ENCODE results near the gene CCDC17.

DNA sequence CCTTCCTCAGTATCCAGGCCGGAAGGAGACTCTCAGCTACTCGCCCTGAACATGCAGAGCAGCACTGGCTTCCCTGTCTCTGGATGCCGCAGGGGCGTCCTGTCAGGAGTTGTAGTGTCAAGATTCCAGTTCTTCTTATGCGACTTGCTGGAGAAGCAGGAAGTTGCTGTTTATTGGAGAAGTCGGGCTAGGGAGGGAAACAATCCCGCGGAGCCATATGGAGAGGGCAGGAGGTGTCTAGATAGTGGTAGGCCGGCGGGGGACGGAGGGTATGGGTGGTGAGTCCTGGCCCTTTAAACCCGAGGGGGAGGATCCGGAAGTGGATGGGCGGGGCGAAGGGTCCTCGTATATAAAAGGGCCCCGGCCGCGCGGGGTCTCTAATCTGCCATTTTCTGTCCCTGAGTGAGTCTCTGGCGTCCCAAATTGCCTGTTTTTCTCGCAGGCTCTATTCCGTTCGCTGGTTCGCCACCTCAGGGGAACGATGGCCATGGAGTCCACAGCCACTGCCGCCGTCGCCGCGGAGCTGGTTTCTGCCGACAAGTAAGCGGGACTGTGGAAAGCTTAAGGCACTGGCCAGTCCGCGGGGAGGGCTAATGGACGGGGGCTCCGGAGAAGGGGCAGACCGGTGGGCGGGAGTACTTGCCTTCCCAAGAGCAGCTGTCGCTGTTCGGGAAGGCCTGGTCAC is 40.0 kb downstream of the CCDC17 start, which contains the start of gene NASP:
- no peak for TF ChIP-seq EZH2 (IDR thresholded peaks at IDR 0.05; ENCODE audit: low read length, unreplicated experiment)
- TF ChIP-seq, protein P1, sequence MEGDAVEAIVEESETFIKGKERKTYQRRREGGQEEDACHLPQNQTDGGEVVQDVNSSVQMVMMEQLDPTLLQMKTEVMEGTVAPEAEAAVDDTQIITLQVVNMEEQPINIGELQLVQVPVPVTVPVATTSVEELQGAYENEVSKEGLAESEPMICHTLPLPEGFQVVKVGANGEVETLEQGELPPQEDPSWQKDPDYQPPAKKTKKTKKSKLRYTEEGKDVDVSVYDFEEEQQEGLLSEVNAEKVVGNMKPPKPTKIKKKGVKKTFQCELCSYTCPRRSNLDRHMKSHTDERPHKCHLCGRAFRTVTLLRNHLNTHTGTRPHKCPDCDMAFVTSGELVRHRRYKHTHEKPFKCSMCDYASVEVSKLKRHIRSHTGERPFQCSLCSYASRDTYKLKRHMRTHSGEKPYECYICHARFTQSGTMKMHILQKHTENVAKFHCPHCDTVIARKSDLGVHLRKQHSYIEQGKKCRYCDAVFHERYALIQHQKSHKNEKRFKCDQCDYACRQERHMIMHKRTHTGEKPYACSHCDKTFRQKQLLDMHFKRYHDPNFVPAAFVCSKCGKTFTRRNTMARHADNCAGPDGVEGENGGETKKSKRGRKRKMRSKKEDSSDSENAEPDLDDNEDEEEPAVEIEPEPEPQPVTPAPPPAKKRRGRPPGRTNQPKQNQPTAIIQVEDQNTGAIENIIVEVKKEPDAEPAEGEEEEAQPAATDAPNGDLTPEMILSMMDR (conservative IDR thresholded peaks at IDR 0.05; ENCODE audit: low read depth, low read length): 0 out of 2 replicates have a peak, but pooled peaks have one; percentile 25

Data from PC-3 (cell line).